Measurements from ENCODE around the gene SSH2.
"Not testable (repeated sequence)": the region's sequence is repeated elsewhere in the genome, so short reads cannot be mapped to it uniquely, and the experiment has no call there.

DNA sequence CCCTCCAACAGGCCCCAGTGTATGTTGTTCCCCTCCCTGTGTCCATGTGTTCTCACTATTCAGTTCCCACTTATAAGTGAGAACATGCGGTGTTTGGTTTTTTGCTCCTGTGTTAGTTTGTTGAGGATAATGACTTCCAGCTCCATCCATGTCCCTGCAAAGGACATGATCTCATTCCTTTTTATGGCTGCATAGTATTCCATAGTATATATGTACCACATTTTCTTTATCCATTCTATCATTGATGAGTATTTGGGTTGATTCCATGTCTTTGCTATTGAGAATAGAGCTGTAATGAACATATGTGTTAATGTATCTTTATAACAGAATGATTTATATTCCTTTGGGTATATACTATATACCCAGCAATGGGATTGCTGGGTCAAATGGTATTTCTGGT is 27.5 kb upstream of the SSH2 start:
- TF ChIP-seq, protein P1, sequence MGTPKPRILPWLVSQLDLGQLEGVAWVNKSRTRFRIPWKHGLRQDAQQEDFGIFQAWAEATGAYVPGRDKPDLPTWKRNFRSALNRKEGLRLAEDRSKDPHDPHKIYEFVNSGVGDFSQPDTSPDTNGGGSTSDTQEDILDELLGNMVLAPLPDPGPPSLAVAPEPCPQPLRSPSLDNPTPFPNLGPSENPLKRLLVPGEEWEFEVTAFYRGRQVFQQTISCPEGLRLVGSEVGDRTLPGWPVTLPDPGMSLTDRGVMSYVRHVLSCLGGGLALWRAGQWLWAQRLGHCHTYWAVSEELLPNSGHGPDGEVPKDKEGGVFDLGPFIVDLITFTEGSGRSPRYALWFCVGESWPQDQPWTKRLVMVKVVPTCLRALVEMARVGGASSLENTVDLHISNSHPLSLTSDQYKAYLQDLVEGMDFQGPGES (IDR thresholded peaks at IDR 0.05; ENCODE audit: low read depth, low read length) = not testable (repeated sequence)
- not testable (repeated sequence) for TF ChIP-seq RAD21 (IDR thresholded peaks at IDR 0.05; ENCODE audit: low read length); RCOR1 (IDR thresholded peaks at IDR 0.05; ENCODE audit: low read length); YY1 (IDR thresholded peaks at IDR 0.05; ENCODE audit: low read depth); EP300 (IDR thresholded peaks at IDR 0.05; ENCODE audit: borderline replicate concordance in 1 of 2, low read depth in 1 of 2, low read length in 1 of 2); SMC3 (IDR thresholded peaks at IDR 0.05; ENCODE audit: low read depth, low read length); FOSL2 (IDR thresholded peaks at IDR 0.05; ENCODE audit: borderline replicate concordance, low read depth); TAF1 (IDR thresholded peaks at IDR 0.05; ENCODE audit: borderline replicate concordance, low read depth, low read length)
- TF ChIP-seq, protein P2, sequence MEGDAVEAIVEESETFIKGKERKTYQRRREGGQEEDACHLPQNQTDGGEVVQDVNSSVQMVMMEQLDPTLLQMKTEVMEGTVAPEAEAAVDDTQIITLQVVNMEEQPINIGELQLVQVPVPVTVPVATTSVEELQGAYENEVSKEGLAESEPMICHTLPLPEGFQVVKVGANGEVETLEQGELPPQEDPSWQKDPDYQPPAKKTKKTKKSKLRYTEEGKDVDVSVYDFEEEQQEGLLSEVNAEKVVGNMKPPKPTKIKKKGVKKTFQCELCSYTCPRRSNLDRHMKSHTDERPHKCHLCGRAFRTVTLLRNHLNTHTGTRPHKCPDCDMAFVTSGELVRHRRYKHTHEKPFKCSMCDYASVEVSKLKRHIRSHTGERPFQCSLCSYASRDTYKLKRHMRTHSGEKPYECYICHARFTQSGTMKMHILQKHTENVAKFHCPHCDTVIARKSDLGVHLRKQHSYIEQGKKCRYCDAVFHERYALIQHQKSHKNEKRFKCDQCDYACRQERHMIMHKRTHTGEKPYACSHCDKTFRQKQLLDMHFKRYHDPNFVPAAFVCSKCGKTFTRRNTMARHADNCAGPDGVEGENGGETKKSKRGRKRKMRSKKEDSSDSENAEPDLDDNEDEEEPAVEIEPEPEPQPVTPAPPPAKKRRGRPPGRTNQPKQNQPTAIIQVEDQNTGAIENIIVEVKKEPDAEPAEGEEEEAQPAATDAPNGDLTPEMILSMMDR (IDR thresholded peaks at IDR 0.05) = not testable (repeated sequence)

Data from SK-N-SH (cell line).